Ectodermal cell (in vitro differentiated cells): ENCODE data around the gene MFGE8.

Source experiments
- H3K27ac ChIP-seq: 2 replicates; pipeline ENCODE4 v1.7.0; 2013; ENCODE audit warnings: mild to moderate bottlenecking, low read depth, low read length; ENCODE audit not compliant: insufficient read depth, poor library complexity, severe bottlenecking
- H3K27me3 ChIP-seq: 2 replicates; pipeline ENCODE4 v1.7.0; 2013; ENCODE audit warnings: mild to moderate bottlenecking, low read length; ENCODE audit not compliant: insufficient read depth, control insufficient read depth, poor library complexity, severe bottlenecking
- H3K36me3 ChIP-seq: one replicate; pipeline ENCODE4 v1.7.0; 2013; ENCODE audit warnings: low read length; ENCODE audit not compliant: control insufficient read depth, insufficient read depth
- H3K4me1 ChIP-seq: one replicate; pipeline ENCODE4 v1.7.0; 2013; ENCODE audit warnings: low read length; ENCODE audit not compliant: control insufficient read depth, insufficient read depth
- H3K4me3 ChIP-seq: 2 replicates; pipeline ENCODE4 v1.7.0; 2013; ENCODE audit warnings: low read depth, low read length, control low read depth; ENCODE audit not compliant: insufficient read depth
- H3K9me3 ChIP-seq: 2 replicates; pipeline ENCODE4 v1.7.0; 2013; ENCODE audit warnings: mild to moderate bottlenecking, low read length, moderate library complexity; ENCODE audit not compliant: control insufficient read depth
- WGBS, 2 experiments: methylation state at CpG; one replicate each; pipeline ENCODE4 v1.1.7; 2013; ENCODE audit warnings: missing lambda C conversion rate in 2 of 2; 5-methylcytosine and 5-hydroxymethylcytosine counted together

Gene MFGE8

GRCh38 chr15:88859550-88859949, 53.6 kb downstream of the MFGE8 start:
- H3K4me3 ChIP-seq, result no peak overlapping the region
- H3K4me1 ChIP-seq, result no peaks in the 10 kb centered on the region
- 86 to 92% methylated on average over 7 of the region's 7 CpGs for WGBS, 2 experiments
- no peaks in the 10 kb centered on the region for H3K27me3 ChIP-seq
- H3K9me3 ChIP-seq, result no peaks in the 10 kb centered on the region
- H3K27ac ChIP-seq, result no peak overlapping the region
- H3K36me3 ChIP-seq, result no peaks in the 10 kb centered on the region

GRCh38 chr15:88858934-88859333, 54.2 kb downstream of the MFGE8 start:
- Histone ChIP-seq H3K36me3 (no peaks in the 10 kb centered on the region), H3K27ac (no peak overlapping the region), H3K4me1 (no peaks in the 10 kb centered on the region), H3K27me3 (no peaks in the 10 kb centered on the region), H3K9me3 (no peaks in the 10 kb centered on the region), H3K4me3 (no peak overlapping the region)
- WGBS, 2 experiments, result 93 to 95% methylated on average over 11 of the region's 11 CpGs

GRCh38 chr15:88852476-88852875, 60.7 kb downstream of the MFGE8 start:
- Histone ChIP-seq H3K4me1 (no peaks in the 10 kb centered on the region), H3K27ac (no peak overlapping the region), H3K36me3 (no peaks in the 10 kb centered on the region), H3K9me3 (no peaks in the 10 kb centered on the region), H3K27me3 (no peaks in the 10 kb centered on the region), H3K4me3 (no peak overlapping the region)

GRCh38 chr15:88849376-88850072, 63.7 kb downstream of the MFGE8 start:
- no peak overlapping the region for H3K27ac ChIP-seq
- H3K36me3 ChIP-seq, result no peaks in the 10 kb centered on the region
- no peak overlapping the region for H3K4me3 ChIP-seq
- WGBS, 2 experiments, result 92 to 93% methylated on average over 22 of the region's 22 CpGs
- no peaks in the 10 kb centered on the region for H3K9me3 ChIP-seq
- H3K27me3 ChIP-seq, result no peaks in the 10 kb centered on the region
- H3K4me1 ChIP-seq, result no peaks in the 10 kb centered on the region
